ENCODE results near the gene RAB28. TPM values are rescaled to one million over a fixed set of nuclear protein-coding genes. Genes with fewer than 3 reads are reported as not detected.
"Not testable (repeated sequence)": the region's sequence is repeated elsewhere in the genome, so short reads cannot be mapped to it uniquely, and the experiment has no call there.

The RAB28 gene
- polyA plus RNA-seq, 4 donors: 31.8 to 41.3 (median 35.5) TPM

- no peak for DNase-seq (ENCODE audit: low read depth in 4 of 4, low spot score in 3 of 4)
These were observed 28.7 kb downstream of the RAB28 start for GRCh38 chr4:13455411-13455810.

GRCh38 chr4:13454786-13455185 lies 29.4 kb downstream of the RAB28 start:
- DNase-seq (ENCODE audit: low read depth in 4 of 4, low spot score in 3 of 4): no peak

DNA sequence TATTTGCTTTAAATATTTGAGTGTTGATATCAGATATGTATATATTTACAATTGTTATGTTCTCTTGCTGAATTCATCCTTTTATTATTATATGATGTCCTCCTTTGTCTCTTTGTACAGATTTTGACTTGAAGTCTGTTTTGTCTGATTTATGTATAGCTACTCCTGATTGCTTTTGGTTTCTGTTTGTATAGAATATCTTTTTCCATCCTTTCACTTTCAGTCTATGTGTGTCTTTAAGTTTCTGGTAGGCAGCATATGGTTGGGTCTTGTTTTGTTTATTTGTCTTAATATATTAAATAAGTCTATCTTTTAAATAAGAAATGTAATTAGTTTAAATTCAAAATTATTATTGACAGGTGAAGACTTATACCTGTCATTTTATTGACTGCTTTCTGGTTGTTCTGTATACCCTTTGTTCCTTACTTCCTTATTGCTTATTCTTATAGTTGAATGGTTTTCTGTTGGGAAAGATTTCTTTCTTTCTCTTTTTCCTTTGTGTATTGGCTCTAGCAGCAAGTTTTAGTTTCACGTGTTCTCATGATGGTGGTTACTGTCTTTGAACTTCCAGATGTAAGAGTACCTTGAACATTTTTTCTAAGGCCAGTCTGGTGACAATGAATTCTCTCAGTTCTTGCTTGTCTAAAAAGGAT lies 31.1 kb downstream of the RAB28 start:
- no peak for DNase-seq (ENCODE audit: low read depth in 4 of 4, low spot score in 3 of 4)

- DNase-seq (ENCODE audit: low read depth in 4 of 4, low spot score in 3 of 4): no peak
These were observed 34.5 kb downstream of the RAB28 start for GRCh38 chr4:13449590-13449989.

DNA sequence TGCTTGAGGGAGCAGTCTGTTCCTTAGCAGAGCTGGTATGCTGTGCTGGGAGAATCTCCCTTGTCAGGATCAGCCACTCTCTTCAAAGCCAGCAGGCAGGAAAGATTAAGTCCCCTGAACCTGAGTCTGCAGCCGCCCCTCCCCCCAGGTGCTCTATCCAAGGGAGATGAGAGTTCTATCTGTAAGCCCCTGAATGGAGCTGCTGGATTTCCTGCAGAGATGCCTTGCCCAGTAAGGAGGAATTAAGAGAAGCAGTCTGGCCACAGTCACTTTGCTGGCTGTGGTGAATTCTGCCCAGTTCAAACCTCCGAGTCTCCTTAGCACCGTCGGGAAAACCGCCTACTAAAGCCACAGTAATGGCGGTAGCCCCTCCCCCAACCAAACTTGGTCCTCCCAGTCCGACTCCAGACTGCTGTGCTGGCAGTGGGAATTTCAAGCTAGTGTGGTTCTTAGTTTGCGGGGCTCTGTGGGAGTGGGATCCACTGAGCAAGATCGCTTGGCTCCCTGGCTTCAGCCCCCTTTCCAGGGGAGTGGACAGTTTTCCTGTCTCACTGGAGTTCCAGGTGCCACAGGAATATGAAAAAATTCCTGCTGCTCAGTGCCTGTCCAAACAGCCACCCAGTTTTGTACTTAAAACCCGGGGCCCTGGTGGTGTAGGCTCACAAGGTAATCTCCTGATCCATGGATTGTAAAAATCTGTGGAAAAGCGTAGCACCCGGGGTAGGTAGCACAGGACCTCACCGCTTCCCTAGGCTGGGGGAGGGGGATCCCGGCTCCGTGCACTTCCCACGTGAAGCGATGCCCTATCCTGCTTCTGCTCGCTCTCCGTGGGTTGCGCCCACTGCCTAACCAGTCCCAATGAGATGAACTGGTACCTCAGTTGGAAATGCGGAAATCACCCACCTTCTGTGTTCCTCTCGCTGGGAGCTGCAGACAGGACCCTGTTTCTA lies 38.0 kb downstream of the RAB28 start:
- DNase-seq (ENCODE audit: low read depth in 4 of 4, low spot score in 3 of 4): no peak

- no peak for DNase-seq (ENCODE audit: low read depth in 4 of 4, low spot score in 3 of 4)
These were observed 42.6 kb downstream of the RAB28 start for GRCh38 chr4:13441506-13441905.

- no peak for DNase-seq (ENCODE audit: low read depth in 4 of 4, low spot score in 3 of 4)
These were observed 47.2 kb downstream of the RAB28 start for GRCh38 chr4:13436962-13437361.

DNA sequence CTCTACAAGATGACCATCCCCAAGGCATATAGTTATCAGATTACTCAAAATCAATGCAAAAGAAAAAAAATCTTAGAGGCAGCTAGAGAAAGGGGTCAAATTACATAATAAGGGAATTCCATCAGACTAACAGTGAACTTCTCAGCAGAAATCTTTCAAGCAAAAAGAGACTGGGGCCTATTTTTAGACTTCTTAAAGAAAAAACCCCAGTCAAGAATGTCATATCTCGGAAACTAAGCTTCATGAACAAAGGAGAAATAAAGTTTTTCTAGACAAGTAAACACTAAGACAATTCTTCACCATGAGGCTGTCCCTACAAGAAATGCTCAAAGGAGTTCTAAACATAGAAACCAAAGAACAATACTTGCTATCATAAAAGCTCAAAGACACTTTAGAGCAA lies 51.7 kb downstream of the RAB28 start:
- no peak for DNase-seq (ENCODE audit: low read depth in 4 of 4, low spot score in 3 of 4)

DNA sequence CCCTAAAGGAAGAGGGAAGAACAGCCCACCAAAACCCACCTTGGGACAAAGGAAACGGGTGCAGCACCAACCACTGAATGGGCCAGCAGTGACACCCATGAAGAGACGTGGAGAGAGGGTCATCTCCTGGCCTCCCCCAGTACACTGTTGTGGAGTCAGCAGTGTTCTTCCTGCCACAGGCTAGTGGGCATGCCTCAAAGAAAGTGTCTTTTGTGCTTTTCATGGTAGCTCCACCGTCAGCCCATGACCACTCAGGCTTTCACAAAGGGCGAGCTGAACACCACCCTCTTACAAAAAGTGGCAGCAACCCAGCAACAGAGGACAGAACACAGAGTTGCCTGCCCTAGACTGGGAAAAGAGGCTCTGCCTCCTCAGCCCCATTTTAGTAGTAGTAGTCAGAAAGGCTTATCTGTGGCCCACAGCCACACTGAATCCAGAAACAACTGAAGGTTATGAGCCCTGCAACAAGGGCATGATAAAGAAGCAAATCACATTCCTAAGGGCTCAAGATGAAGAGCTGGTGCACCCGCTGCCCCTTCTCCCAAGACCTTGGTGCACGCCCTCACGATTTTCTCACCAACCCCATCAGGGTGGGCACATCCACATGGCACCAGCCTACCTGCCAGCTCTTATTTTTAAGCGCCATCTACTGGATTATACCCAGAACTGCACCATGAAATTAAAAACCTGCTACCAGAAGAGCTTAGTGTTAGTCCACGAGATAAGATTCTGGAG lies 53.1 kb downstream of the RAB28 start:
- DNase-seq (ENCODE audit: low read depth in 4 of 4, low spot score in 3 of 4): no peak

GRCh38 chr4:13427599-13428325 lies 56.4 kb downstream of the RAB28 start:
- DNase-seq (ENCODE audit: low read depth in 4 of 4, low spot score in 3 of 4): no peak

- no peak for DNase-seq (ENCODE audit: low read depth in 4 of 4, low spot score in 3 of 4)
These were observed 68.9 kb downstream of the RAB28 start for GRCh38 chr4:13415068-13415785.

- no peak for DNase-seq (ENCODE audit: low read depth in 4 of 4, low spot score in 3 of 4)
These were observed 70.3 kb downstream of the RAB28 start for GRCh38 chr4:13413729-13414437.

- no peak for DNase-seq (ENCODE audit: low read depth in 4 of 4, low spot score in 3 of 4)
These were observed 72.2 kb downstream of the RAB28 start for GRCh38 chr4:13411942-13412341.

DNA sequence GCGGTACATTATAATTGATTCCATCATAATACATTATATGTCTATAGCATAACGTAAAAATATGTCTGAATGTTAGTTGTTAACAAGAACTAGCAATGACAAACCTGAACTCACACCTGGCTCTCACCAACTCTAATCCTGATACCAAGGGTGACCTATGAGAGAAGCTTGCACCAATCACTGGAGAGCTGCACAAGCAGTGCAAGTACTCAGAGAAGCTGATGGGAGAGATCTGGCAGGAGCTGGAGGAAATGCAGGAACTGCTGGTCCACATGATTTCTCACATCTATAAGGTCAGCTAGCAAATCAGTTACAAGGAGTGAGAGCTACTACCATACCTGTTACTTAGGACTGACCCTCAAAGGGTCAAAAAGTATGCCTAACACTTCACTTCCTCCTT lies 74.8 kb downstream of the RAB28 start:
- no peak for DNase-seq (ENCODE audit: low read depth in 4 of 4, low spot score in 3 of 4)

GRCh38 chr4:13406156-13406555 lies 78.0 kb downstream of the RAB28 start:
- not testable (repeated sequence) for DNase-seq (ENCODE audit: low read depth in 4 of 4, low spot score in 3 of 4)

- DNase-seq (ENCODE audit: low read depth in 4 of 4, low spot score in 3 of 4): no peak
These were observed 80.3 kb downstream of the RAB28 start for GRCh38 chr4:13403833-13404232.

DNA sequence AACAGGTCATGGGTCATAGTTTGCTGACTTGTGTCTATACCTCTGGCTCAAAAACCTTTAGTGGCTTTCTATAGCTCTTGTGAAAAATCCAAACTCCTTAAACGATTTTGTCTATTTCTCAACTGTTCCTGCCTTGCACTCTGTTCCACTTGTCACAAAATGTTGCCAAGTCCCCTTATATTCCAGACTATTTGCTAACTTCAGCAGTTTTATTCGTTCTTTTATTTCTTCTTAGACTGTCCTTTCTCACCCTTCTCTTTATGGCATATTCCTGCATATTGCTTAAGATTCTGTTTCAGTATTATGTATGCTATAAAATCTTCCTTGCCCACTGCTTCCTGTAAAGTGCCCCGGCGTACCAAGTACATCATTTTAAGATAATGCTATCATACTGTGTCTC lies 80.8 kb downstream of the RAB28 start:
- no peak for DNase-seq (ENCODE audit: low read depth in 4 of 4, low spot score in 3 of 4)

DNA sequence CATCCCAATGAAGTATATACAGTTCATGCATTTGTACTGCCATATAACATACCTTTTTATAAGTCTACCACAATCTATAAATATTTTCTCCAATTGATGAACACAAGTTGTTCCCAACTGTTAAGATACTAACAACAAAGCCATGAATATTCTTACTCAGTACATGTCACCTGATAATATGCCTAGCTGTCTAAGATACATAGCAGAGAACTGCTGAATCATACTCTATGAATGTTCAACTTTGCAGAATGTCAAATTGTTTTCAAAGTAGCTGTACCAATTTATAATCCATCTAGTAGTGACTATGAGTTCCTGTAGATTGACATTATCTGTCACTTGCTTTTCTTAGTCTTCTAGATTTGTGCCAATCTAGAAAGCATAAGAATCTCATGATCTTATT lies 84.9 kb downstream of the RAB28 start:
- no peak for DNase-seq (ENCODE audit: low read depth in 4 of 4, low spot score in 3 of 4)

DNA sequence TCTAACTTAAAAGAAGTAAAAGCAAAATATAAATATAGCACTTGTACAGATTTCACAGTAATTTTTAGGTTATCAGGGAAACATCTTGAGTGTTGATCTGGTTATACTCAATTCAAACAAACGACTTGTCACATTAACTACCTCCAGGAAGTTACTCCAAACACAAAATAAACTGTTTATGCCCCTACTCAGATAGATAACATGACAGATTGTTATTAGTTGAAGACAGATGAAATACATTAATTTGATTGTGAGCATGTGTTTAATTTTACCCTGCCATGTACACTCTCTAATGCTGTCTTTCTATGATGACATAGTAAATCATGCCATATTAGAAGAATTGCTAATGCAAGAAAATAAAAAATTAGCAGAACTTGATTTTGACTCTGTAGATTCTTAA lies 88.0 kb downstream of the RAB28 start:
- DNase-seq (ENCODE audit: low read depth in 4 of 4, low spot score in 3 of 4): no peak

All from right renal pelvis (tissue), 4 donors.